NCI-H1436 (cell line): ENCODE results near the gene CTIF.
"Not testable (repeated sequence)": the region's sequence is repeated elsewhere in the genome, so short reads cannot be mapped to it uniquely, and the experiment has no call there.

ENCODE experiments used
- DNase-seq: peaks from one replicate; lab custom pipeline; 2025; lab: John Stamatoyannopoulos, UW

Gene CTIF

GRCh38 chr18:48706731-48707130 is 167.9 kb downstream of the CTIF start:
- no peak for DNase-seq

GRCh38 chr18:48707636-48708296 is 168.9 kb downstream of the CTIF start:
- DNase-seq: no peak

DNA sequence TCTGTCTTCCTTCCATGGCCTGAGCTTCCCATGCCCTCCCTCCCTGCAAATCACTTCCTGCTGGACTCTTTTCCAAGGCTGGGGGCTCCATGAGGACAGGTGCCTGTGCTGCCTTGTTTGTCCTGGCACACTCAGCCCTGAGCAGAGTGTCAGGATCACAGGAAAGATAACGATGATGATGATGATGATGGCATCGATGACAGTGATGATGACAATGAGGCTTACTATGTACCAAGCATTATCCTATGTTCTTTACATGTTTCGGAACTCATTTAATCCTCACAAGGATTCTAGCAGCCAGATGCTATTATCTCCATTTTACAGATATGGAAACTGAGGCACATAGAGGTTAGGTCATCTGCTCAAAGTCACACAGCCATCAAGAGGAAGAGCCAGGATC is 170.0 kb downstream of the CTIF start:
- no peak for DNase-seq

GRCh38 chr18:48709371-48710062 is 170.7 kb downstream of the CTIF start:
- DNase-seq: no peak

- DNase-seq: no peak
Measured at GRCh38 chr18:48711651-48712486, 173.0 kb downstream of the CTIF start.

DNA sequence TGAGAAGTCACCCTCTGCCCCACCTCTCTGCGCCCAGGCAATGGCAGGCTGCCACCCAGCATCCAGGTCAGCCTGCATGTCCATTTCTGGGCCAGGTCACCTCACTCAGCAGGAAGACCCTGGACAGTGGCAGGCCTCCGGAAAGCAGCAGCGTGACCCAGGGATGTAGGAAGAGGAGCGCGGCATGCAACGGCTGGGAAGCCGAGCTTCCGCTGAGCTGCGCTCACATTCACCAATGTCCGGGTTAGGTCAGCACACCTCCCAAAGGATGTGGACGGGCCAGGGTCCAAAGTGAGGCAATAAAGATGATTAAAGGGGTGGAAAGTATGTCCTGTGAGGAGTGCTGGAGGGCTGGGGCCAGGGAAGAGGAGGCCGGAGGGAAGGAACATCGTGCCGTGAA is 174.5 kb downstream of the CTIF start:
- no peak for DNase-seq

- no peak for DNase-seq
Measured at GRCh38 chr18:48714873-48715272, 176.0 kb downstream of the CTIF start.

DNA sequence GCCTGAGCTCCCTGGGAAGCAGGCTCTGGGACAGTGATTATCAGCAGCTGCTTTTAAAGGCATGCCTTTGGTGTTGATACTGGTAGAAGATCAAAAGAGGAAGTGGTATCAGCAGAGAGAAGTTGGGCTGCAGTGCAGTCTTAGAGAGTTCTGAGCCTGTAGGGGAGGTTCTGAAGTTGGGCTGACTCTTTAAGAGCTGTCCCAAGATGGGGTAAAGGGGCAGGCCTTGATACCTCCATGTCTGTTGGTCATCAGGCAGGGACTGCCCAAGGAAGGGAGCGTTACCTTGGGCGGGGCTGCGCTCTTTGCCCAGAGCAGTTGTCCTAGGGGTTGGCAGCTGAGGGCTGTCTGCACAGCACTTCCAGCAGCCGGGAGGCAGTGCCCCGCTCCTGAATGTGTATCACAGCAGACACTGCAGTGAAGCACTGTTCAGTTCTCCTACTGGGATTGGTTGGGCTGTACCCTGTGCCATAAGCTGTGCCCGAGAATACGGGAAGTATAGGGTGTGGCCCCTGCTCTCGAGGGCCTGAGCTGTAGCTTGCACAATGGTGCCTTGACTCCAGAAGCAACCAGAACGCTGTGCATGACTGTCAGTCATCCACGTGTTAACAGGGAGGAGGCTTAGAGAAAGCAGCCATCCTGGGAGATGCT is 177.0 kb downstream of the CTIF start:
- DNase-seq: no peak

DNA sequence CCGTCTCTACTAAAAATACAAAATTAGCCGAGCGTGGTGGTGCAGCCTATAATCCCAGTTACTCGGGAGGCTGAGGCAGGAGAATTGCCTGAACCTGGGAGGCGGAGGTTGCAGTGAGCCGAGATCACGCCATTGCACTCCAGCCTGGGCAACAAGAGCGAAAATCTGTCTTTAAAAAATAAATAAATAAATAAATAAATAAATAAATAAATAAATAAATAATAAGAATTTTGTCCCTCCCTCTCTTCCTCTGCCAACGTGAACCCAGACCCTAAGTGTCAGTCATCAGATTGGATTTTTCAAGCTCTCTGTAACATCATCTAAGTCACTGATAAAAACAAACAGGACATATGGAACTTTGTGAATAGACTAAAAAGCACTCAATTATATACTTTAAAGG is 178.4 kb downstream of the CTIF start:
- DNase-seq: not testable (repeated sequence)

DNA sequence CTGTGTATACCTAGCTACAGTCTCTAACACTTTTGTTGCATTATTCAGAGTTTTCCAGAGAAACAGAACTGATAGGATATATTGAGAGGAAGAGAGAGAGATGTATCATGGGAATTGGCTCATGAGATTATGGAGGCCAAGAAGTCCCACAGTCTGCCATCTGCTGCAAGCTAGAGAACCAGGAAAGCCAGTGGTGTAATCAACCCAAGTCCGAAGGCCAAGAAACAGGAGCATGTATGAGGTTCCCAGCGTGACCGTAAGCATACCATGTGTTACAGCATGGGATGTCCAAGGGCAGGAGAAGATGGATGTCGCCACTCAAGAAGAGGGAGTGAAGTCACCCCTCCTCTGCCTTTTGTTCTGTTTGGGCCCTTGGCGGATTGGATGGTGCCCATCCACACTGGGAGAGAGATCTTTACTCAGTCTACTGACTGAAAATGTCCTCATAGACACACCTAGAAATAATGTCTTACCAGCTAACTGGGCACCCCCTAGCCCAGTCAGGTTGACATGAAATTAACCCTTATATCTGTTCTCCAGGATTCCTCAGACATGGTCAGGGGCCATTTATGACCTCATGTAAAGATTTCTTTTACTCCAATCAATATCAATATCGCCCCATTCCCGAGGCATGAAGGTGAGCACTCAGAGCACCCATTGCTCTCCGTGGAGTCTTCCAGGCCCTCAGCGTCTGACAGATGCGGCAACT is 179.6 kb downstream of the CTIF start:
- DNase-seq: no peak

- DNase-seq: no peak
Measured at GRCh38 chr18:48719388-48719787, 180.6 kb downstream of the CTIF start.

DNA sequence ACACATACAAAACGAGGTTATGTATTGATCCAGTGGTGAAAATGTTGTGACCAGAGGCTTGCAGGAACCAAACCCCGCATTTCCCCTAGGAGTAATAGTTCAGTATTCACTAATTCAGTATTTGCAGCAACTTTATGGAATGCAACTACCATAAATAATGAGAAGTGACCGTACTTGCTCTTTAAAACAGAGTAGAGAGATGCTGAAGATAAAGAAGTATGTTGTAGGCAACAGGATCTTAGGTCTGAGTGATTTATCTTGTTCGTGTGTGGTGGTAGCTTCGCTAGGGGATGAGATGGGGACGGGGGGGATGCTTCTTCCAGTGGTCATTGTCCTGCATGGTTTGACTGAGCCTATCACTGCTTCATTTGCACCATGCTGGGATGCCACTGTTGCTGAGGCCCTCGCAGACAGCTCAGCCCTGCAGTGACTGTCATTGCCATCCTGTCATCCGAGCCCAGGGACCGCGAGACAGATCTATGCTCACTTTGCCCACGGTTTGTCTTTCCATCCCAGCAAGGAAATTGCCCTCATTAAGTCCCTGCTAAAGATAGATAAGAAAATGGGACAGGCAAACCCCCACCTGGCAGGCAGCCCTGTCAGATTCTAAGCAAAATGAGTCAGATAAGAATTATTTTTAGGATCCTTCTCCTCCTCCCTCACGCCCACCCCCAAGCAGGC is 181.3 kb downstream of the CTIF start:
- DNase-seq: no peak

GRCh38 chr18:48720655-48721025 is 181.8 kb downstream of the CTIF start:
- DNase-seq: no peak

GRCh38 chr18:48721312-48721711 is 182.5 kb downstream of the CTIF start:
- DNase-seq: no peak

- DNase-seq: no peak
Measured at GRCh38 chr18:48723016-48723415, 184.2 kb downstream of the CTIF start.

DNA sequence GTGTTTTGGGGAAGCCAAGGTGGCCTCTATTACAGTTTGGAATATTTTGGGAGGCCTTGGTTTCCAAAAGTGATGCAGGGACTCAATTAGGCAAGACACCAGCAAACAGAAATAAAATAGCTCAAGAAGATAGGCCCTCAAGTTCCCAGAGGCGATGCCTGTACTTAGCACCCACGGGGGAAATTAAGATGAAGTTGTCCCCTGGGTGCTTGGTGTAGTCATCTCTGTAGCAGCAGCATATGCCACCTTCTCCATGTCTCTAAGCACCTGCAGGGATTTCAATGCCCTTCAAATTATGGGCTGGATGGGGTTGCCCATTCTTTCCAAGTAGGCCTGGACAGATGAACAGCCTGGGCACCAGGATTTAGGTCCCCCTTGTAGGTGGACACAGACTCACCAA is 185.0 kb downstream of the CTIF start:
- DNase-seq: no peak

DNA sequence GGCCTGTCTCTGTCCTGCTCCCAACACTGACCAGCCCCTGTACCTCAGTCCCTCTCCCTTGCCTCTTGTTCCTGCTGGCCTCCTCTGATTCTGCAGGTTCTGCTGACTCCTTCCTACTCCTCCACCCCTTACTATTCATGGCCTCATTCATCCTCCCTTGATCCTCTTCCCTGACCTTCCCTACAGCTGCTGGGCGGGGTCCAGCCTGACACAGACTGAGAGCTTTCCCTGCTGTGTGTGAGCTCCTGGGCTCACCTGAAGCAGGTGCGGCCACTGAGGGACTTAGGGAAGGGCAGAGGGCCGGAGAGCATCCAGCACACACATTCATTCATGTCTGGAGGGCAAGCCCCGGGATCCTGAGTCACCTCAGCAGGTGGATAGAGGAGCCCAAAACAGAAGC is 185.6 kb downstream of the CTIF start:
- no peak for DNase-seq

DNA sequence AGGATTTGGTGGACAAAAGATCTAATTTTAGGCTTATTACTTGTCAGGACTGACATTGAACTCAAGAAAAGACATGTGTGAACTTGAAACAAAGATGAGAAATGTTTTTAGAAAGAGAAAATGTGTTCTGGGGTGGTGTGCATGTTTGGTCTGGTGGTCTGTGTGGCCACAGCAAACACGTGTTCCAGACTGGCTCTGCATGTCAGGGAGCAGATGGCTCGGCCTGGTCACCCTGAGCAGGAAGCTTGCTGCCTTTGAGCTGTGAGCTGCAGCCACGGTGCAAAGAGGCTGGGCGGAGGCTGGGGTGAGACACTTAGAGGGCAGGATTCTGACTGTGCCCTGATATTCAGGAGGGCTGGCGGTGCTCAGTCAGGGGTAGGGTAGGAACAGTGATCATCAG is 186.1 kb downstream of the CTIF start:
- no peak for DNase-seq

DNA sequence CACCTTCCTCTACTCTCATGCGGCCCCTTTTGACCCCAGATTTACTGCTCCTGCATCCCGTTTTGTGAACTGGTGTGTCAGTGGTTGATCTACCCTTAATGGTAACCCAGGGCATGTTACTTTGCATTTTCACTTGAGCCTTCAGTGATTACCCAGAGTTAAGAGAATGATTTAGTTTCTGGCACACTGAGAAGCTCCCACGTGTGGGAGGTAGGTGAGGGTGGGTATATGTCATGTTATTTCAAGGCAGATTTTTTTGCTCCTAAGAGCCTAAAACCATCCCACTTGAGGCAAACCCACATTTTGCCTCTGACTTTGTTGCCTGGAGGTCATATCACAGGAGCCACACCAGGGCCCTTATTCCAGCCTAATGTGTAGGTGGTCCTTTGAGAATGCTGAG is 186.7 kb downstream of the CTIF start:
- DNase-seq: no peak

GRCh38 chr18:48727681-48728080 is 188.8 kb downstream of the CTIF start:
- DNase-seq: no peak

DNA sequence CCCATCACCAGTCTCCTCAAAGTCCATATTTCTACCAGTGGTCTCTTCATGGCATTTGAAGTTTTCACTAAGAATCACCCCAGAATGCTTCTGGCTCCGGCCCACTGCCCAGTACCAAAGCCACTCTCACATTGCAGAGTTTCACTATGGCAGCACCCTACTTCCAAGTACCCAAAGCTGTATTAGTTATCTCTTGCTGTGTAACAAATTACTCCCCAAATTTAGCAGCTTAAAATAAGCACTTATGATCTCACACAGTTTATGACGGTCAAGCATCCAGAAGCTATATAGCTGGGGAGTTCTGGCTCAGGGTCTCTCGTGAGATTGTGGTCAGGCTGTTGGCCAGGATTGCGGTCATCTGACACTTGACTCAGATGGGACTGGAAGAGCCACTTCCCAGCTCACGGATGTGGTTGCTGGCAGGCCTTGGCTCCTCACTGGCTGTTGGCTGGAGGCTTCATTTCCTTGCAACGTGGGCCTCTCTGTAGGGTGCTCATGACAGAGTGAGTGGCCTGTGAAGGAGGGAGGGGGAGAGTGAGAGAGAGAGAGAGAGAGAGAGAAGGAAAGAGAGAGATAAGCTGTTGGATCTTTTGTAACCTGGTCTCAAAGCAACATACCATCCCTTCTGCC is 189.5 kb downstream of the CTIF start:
- no peak for DNase-seq
